ENCODE results near the gene TPGS2. TPM values are rescaled to one million over a fixed set of nuclear protein-coding genes. Genes with fewer than 3 reads are reported as not detected.
A peak's percentile ranks its signal among the peaks of the same experiment; 100 is the strongest.

Gene TPGS2
- total and polyA plus RNA-seq, 2 of the 8 experiments (the other 6 are each of a cell fraction or from before 2014, with no cell fraction given) = 151 to 273 TPM

GRCh38 chr18:36872329-36872728 is 43.5 kb upstream of the TPGS2 start:
- Histone ChIP-seq H2AFZ (ENCODE audit: low read length) (no peak overlapping the region), H4K20me1 (replicated peaks in 1 of 2; ENCODE audit: control insufficient read depth in 1 of 2, insufficient read depth in 2 of 2, low read length in 2 of 2) (no peaks in the 10 kb centered on the region), H2BK12ac (ENCODE audit: low read depth, low read length) (no peak overlapping the region), H4K91ac (replicated peaks; ENCODE audit: insufficient read length, low read length) (no peak overlapping the region), H2BK5ac (ENCODE audit: low read depth, low read length) (no peak overlapping the region), H3K79me2 (ENCODE audit: control insufficient read depth in 1 of 2, insufficient read depth in 2 of 2, low read length in 2 of 2) (no peaks in the 10 kb centered on the region), H3K27ac (ENCODE audit: low read depth, low read length) (no peak overlapping the region), H3K4ac (replicated peaks; ENCODE audit: insufficient read length, low read depth, low read length) (no peak overlapping the region), H4K5ac (ENCODE audit: insufficient read length, low read depth, low read length) (no peak overlapping the region), H3K79me1 (ENCODE audit: low read depth, low read length) (no peaks in the 10 kb centered on the region), H2BK120ac (replicated peaks; ENCODE audit: low read depth, low read length) (no peak overlapping the region), H3K27me3 (replicated peaks in 1 of 4; ENCODE audit: control insufficient read depth in 3 of 4, extremely low read depth in 1 of 4, insufficient read depth in 3 of 4, low read length in 3 of 4) (no peaks in the 10 kb centered on the region), H3K14ac (ENCODE audit: insufficient read length) (no peak overlapping the region), H2AK5ac (ENCODE audit: low read depth, low read length) (no peak overlapping the region), H3K4me1 (replicated peaks in 1 of 4; ENCODE audit: control insufficient read depth in 3 of 4, insufficient read depth in 4 of 4, low read length in 3 of 4) (peaks cover 0 to 4% (median under 1%) of the 10 kb centered on the region in 4 experiments; a peak in 3 of 7 replicates), H2BK20ac (ENCODE audit: low read length) (no peak overlapping the region), H3K9me3 (ENCODE audit: insufficient read depth in 2 of 2, low read depth in 1 of 2, low read length in 1 of 2) (no peaks in the 10 kb centered on the region), H3K18ac (ENCODE audit: extremely low read depth, low read length) (no peak overlapping the region), H3K23me2 (ENCODE audit: low read depth, low read length) (no peaks in the 10 kb centered on the region), H3K4me3 (ENCODE audit: extremely low read depth in 1 of 4, insufficient read depth in 2 of 4, low read depth in 3 of 4, low read length in 4 of 4) (no peak overlapping the region), H3K9ac (replicated peaks in 1 of 4; ENCODE audit: extremely low read depth in 1 of 4, low read depth in 3 of 4, low read length in 3 of 4) (no peak overlapping the region), H2BK15ac (ENCODE audit: low read length) (no peak overlapping the region), H3K23ac (ENCODE audit: insufficient read length) (no peak overlapping the region), H3K36me3 (ENCODE audit: control insufficient read depth in 2 of 4, insufficient read depth in 4 of 4, low read length in 3 of 4) (no peaks in the 10 kb centered on the region), H3K4me2 (ENCODE audit: insufficient read depth in 1 of 2, low read depth in 2 of 2, low read length in 2 of 2) (no peak overlapping the region), H4K8ac (ENCODE audit: extremely low read depth, insufficient read depth, low read length) (no peak overlapping the region), H3K56ac (replicated peaks; ENCODE audit: insufficient read length, low read depth, low read length) (no peak overlapping the region)
- TF ChIP-seq TEAD4 (IDR thresholded peaks at IDR 0.05; ENCODE audit: low read depth, low read length) (peak; percentile 60), CBX5 (IDR thresholded peaks at IDR 0.05; ENCODE audit: low read depth, low read length) (no peak), SP2 (IDR thresholded peaks at IDR 0.05; ENCODE audit: low read length) (no peak), CBX8 (IDR thresholded peaks at IDR 0.05; ENCODE audit: borderline replicate concordance, low read depth, low read length) (no peak), BCL11A (IDR thresholded peaks at IDR 0.05; ENCODE audit: low read depth in 2 of 2, low read length in 2 of 2) (no peak), ATF3 (IDR thresholded peaks at IDR 0.05; ENCODE audit: insufficient read depth, low read depth, low read length) (no peak), RAD21 (IDR thresholded peaks at IDR 0.05 in 1 of 2, conservative IDR thresholded peaks at IDR 0.05 in 1 of 2; ENCODE audit: low read depth in 2 of 2, low read length in 2 of 2) (no peak), GTF2F1 (IDR thresholded peaks at IDR 0.05; ENCODE audit: borderline replicate concordance, low read depth, low read length) (no peak)
- ChIA-PET CTCF (ENCODE audit: partially characterized antibody) (interaction anchor here (1.7 kb wide), 1 partner anchor 43 kb away, joined by 4 read pairs; no protein-coding TSS in a partner anchor), POLR2A (ENCODE audit: partially characterized antibody) (no interaction called here)
- FAIRE-seq = peak; percentile 73
- no peak for DNase-seq (ENCODE audit: low read depth in 1 of 2, low spot score in 2 of 2)

Data from H1 (cell line).